GOT3 (cell line): ENCODE results near the gene CYTL1.

ENCODE experiments used
- DNase-seq: peaks from one replicate; lab custom pipeline; 2025; ENCODE audit warnings: mixed read lengths; lab: John Stamatoyannopoulos, UW

The CYTL1 gene

GRCh38 chr4:4968161-4968725 is 51.0 kb downstream of the CYTL1 start:
- DNase-seq = no peak
